ENCODE measurements around the gene ALPL.

The ALPL gene

GRCh38 chr1:21532496-21532895, 23.3 kb downstream of the ALPL start:
- no peak for DNase-seq

- DNase-seq: no peak
Observed at GRCh38 chr1:21532992-21533534, 23.8 kb downstream of the ALPL start.

- DNase-seq: no peak
Observed at GRCh38 chr1:21534146-21534545, 24.9 kb downstream of the ALPL start.

- DNase-seq: peak; percentile 86
Observed at GRCh38 chr1:21534674-21535378, 25.6 kb downstream of the ALPL start.

- no peak for DNase-seq
Observed at GRCh38 chr1:21536218-21536617, 27.0 kb downstream of the ALPL start.

- no peak for DNase-seq
Observed at GRCh38 chr1:21537511-21537931, 28.3 kb downstream of the ALPL start.

GRCh38 chr1:21537932-21538630, 28.9 kb downstream of the ALPL start:
- DNase-seq: peak; percentile 79

- DNase-seq: peak; percentile 80
Observed at GRCh38 chr1:21539933-21540332, 30.7 kb downstream of the ALPL start.

GRCh38 chr1:21541329-21541728, 32.1 kb downstream of the ALPL start:
- no peak for DNase-seq

- peak; percentile 79 for DNase-seq
Observed at GRCh38 chr1:21541835-21542234, 32.6 kb downstream of the ALPL start.

GRCh38 chr1:21543598-21543997, 34.4 kb downstream of the ALPL start:
- DNase-seq: peak; percentile 75

- no peak for DNase-seq
Observed at GRCh38 chr1:21544095-21544494, 34.9 kb downstream of the ALPL start.

GRCh38 chr1:21546122-21546825, 37.1 kb downstream of the ALPL start:
- no peak for DNase-seq

GRCh38 chr1:21547876-21548275, 38.7 kb downstream of the ALPL start:
- no peak for DNase-seq

GRCh38 chr1:21550097-21550496, 40.9 kb downstream of the ALPL start:
- no peak for DNase-seq

- DNase-seq: no peak
Observed at GRCh38 chr1:21550866-21551475, 41.7 kb downstream of the ALPL start.

- no peak for DNase-seq
Observed at GRCh38 chr1:21552715-21553114, 43.5 kb downstream of the ALPL start.

GRCh38 chr1:21553116-21553926, 44.1 kb downstream of the ALPL start:
- no peak for DNase-seq

- DNase-seq: no peak
Observed at GRCh38 chr1:21559788-21560567, 50.8 kb downstream of the ALPL start.

- no peak for DNase-seq
Observed at GRCh38 chr1:21560916-21561638, 51.9 kb downstream of the ALPL start.

- DNase-seq: no peak
Observed at GRCh38 chr1:21562896-21563295, 53.7 kb downstream of the ALPL start.
